ENCODE measurements around the gene CLDN5.

DNA sequence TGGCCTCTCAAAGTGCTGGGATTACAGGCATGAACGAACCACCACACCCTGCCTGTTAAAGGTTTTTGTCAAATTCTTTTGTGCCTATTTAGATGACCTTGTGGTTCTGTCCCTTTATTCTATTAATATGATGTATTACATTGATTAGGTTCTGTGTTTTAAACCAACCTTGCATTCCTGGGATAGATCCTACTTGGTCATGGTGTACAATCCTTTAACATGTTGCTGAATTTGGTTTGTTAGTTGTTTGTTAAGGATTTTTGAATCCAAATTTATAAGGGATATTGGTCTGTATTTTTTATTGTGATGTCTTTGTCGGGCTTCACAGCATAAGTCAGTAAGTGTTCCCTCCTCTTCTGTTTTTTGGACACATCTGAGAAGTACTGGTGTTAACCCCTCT is 29.0 kb upstream of the CLDN5 start:
- TF ChIP-seq, protein P1, sequence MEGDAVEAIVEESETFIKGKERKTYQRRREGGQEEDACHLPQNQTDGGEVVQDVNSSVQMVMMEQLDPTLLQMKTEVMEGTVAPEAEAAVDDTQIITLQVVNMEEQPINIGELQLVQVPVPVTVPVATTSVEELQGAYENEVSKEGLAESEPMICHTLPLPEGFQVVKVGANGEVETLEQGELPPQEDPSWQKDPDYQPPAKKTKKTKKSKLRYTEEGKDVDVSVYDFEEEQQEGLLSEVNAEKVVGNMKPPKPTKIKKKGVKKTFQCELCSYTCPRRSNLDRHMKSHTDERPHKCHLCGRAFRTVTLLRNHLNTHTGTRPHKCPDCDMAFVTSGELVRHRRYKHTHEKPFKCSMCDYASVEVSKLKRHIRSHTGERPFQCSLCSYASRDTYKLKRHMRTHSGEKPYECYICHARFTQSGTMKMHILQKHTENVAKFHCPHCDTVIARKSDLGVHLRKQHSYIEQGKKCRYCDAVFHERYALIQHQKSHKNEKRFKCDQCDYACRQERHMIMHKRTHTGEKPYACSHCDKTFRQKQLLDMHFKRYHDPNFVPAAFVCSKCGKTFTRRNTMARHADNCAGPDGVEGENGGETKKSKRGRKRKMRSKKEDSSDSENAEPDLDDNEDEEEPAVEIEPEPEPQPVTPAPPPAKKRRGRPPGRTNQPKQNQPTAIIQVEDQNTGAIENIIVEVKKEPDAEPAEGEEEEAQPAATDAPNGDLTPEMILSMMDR (IDR thresholded peaks at IDR 0.05; ENCODE audit: insufficient read depth, low read depth, low read length) = no peak
- no peak for TF ChIP-seq EZH2 (IDR thresholded peaks at IDR 0.05; ENCODE audit: insufficient read depth, low read length)

Measured in astrocyte (in vitro differentiated cells and primary cell).